HS-27A (cell line): ENCODE measurements around the gene GALNT10.

ENCODE experiments used
- DNase-seq: peaks from one replicate; pipeline ENCODE4 v3.0.0-alpha.2; 2012; ENCODE audit warnings: low read depth, missing footprints

GALNT10 gene

DNA sequence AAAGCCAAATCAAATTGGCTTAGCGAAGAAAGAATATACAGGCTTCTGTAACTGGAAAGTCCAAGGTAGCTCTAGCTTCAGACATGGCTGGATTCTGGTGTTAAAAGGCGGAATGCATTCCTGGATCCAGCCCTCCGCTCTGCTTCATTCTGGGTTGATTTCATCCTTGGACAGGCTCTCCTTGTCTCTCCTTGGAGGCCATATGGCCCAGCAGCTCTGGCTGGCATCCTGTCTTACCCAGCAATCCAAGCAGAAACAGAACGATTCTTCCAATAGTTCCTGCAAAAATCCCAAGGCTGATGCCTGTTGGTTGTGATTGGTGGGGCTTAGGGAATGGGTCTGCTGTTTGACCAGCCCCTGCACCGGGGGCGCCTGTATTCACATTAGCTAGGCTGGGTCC is 218.3 kb downstream of the GALNT10 start:
- DNase-seq, result no peak

DNA sequence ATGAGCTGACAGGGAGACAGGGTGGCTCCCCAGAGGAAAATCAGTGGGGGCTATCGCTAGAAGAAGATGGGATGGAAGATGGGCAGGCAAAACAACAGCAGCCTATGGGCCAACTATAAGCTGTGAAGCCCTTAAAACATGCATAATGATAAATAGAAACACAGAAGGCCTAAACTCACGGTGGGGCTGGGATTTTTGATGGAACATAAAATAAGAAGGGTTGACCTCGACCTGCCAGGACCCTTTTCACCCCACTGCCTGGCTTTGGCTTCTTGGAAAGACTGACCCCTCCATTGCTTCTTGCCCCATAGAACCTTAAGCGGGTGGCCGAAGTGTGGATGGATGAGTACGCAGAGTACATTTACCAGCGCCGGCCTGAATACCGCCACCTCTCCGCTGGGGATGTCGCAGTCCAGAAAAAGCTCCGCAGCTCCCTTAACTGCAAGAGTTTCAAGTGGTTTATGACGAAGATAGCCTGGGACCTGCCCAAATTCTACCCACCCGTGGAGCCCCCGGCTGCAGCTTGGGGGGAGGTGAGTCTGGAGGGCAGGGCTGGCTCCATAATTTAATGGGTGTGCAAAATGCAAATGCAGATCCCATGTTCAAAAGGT is 218.8 kb downstream of the GALNT10 start:
- no peak for DNase-seq

DNA sequence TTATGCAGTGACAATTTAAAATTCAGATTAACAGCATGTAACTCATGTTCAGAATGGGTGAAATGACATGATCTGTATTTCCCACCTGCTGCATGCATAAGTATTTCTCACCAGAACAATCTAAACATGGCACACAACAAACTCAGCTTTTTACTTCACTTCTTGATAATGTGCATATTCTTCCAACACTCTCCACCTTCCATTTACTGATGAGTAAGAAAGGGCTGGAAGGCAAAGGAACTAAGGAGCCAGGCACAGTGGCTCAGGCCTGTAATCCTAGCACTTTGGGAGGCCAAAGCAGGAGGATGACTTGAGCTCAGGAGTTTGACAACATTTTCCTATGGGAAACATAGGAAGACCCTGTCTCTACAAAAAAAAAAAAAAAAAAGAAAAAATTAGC is 219.5 kb downstream of the GALNT10 start:
- DNase-seq, result no peak

DNA sequence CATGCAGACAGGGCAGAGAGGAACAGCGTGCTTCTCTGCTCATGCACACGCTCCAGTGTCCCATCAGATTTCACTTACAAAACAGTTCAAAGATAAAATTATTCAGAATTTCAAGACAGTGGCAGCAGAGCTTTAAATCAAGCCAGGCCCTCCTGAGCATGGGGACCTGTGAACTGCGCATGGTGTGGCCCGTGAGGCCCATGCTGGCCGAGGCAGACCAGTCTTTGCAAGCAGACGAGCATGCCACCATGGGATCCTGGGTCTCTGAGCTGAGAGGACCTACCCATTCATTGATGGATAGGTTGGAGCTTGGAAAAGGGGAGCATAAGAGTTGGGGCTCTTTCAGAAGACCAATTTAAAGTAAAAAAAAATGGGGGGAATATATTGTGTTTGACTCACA is 220.3 kb downstream of the GALNT10 start:
- no peak for DNase-seq

DNA sequence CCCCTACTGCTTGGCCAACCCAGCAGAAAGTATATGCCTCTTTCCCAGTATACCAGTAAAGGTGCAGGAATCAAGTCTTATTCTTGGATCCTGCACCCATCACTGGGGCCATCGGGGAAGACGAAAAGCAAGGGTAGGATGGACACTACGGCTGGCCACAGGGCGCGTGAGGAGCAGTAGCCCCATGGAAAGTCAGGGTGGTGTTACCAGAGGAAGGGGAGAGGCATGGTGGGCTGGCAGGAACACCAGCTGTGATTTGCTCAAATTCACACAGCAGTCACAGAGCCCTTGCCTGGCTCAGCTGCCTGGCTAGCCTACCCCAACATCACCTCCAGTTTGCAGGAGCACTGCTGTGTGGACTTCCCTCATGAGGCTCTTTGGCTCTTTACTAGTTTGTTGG is 220.8 kb downstream of the GALNT10 start:
- no peak for DNase-seq

DNA sequence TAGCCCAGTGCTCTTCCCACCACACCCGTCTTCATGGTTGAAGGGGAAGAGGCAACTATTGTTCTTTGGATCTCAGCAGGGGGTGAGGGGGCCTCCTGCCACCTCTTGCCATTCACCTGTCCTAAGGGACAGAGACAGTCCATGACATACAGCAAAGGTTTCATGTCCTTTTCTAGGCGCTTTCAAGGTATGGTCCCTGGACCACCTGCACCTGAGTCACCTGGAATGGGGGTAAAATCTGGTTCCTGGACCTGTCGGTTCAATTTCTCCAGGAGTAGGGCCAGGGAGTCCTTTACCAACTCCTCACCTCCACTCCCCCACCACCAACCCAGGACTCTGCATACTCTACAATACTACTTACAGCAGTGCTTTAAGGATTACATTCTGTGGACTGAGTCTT is 221.8 kb downstream of the GALNT10 start:
- no peak for DNase-seq

DNA sequence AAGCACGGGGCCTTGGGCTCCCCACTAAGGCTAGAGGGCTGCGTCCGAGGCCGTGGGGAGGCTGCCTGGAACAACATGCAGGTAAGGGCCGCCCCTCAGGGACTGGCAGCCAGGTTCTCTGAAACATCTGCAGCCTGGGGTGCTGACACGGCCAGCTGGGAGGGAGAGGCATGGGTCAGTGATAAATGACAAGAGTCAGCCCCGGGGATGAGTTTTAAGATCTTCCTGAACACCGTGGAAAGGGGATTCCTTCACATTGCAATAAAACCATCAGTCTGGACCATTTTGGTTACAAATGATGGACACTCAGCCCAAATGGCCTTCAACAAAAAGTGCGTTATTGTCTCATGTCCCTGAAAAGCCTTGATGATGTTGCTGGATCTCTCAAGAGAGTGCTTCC is 222.4 kb downstream of the GALNT10 start:
- no peak for DNase-seq

DNA sequence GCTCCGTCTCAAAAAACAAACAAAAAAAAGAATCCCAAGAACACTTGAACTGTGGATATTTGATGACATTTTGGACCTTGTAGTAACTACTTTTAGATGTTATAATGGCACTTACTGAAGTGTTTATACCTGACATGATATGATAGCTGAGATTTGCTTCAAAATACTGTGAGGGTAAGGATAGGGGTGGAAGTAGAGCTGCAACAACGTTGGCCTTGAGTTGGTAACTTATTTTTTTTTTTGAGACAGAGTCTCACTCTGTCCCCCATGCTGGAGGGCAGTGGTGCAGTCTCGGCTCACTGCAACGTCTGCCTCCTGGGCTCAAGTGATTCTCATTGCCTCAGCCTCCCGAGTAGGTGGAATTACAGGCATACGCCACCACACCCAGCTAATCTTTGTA is 224.6 kb downstream of the GALNT10 start:
- DNase-seq, result no peak

DNA sequence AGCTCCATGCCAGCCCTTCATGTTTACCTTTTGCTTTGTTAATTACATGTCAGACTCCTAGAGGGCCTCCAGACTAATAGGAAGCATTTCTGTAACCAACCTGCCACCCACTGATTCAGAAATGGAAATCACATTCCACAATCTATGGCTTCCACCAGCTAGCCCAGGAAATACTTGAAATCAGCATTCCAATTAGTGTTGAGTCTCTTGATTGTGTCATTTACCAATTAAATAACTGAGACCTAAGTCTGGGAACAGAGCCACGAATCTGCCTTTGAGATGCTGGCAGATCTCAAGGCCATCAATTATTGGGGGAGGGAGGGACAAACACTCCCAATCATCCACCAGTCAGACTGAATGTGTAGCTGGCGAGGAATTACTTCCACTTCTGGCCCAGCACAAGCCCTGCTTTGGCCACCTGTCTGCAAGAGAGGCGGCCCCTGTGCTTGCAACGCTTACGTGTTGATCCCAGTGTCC is 227.8 kb downstream of the GALNT10 start:
- DNase-seq, result no peak

DNA sequence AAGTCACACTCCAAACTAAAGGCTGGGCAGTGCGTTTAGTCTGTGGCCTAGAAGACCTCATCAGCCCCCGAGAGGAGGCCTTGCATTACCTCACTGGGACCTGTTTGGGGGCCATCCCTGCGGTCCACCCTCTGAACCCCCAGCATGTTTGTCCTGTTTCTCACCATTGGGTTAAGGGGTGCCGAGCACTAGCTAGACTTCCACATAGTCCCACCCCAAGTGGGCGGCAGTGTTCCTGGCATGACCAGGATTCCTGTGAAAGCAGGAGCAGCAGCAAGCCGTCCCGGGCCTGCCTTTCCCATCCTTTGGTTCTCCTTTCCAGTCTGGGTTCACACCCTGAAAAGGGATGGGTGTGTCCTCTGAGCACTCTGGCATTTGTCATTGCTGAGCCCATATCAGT is 228.7 kb downstream of the GALNT10 start:
- DNase-seq, result no peak

DNA sequence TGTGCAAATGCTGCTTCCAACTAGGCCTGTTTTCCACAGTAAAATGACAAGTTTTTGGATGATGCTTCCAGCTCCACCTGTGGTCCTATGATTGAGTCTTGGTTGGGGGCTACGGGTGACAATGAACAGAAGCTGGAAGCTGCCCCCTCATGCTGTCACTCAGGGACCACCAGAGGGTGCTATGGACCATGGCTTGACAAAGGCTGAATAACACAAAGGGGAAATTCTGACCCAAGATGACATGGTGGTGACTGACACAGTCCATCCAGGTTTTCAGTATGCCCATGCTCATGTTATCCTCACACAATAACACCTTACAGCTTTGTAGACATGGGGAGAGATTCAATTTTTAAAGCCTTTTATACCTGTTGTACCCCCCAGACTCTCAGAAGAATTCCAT is 231.3 kb downstream of the GALNT10 start:
- DNase-seq, result no peak

DNA sequence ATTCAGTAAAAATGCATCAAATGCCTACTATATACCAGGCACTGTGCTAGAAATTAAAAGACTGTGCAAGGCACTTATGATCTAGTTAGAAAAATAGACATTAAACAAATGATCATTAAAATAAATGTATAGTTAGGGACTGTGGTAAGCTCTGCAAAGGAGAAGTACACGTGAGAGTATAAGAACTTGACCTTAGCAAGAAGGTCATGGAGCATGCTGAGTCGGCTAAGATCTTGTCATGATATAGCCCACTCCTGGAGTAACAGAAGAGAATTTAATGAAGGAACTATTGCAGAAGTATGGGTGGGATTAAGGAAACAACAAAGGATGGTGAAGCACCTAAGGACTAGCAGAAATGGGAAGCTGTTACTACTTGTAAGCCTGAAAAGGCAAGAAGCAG is 231.8 kb downstream of the GALNT10 start:
- DNase-seq, result no peak

DNA sequence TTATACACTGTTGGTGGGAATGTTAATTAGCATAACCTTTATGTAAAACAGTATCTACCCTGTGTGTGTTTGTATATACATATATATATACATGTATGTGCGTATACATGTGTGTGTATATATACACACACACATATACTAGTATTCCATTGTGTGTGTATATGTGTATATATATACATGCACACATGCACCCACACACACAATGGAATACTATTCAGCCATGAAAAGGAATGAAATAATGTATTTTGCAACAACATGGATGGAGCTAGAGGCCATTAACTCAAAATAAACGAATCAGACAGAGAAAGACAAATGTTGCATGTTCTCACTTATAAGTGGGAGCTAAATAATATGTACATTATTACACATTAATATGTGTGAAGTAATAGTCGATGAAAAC is 237.7 kb downstream of the GALNT10 start:
- DNase-seq, result no peak

DNA sequence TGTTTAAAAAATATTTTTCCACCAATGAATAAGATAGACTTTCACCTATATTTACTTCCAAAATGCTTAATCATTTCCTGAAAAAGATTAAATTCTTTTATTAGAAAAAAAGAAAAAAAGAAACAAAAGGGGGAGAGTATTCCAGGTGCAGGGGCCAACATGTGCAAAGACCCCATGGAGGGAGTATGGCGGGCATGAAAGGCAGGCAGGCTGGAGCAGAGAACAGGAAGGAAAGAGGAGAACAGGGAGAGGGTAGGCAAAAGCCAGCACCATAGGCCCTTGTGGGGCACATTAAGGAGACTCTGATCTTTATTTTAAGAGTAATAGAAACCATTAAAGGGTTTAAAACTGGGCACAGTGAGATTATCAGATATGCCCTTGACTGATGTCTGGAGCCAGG is 238.8 kb downstream of the GALNT10 start:
- DNase-seq, result no peak

DNA sequence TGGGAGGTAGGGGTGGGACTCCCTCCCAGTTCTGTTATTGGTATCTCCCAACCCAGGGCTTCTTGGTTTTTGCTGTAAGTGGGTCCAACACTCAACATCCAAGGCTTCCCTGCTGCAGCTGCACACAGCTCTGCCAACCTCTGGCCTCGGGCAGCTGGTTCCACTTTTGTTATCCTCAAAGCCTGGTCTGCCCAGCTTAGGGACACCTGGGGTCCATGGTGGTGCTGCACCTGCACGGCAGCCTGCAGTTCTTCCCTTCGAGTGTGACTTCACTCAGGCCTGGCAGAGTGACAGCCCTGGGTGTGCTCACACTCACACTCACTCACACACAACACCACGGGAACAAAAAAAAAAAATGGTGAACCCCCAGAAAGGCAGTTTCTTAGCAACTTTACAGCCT is 239.9 kb downstream of the GALNT10 start:
- no peak for DNase-seq

DNA sequence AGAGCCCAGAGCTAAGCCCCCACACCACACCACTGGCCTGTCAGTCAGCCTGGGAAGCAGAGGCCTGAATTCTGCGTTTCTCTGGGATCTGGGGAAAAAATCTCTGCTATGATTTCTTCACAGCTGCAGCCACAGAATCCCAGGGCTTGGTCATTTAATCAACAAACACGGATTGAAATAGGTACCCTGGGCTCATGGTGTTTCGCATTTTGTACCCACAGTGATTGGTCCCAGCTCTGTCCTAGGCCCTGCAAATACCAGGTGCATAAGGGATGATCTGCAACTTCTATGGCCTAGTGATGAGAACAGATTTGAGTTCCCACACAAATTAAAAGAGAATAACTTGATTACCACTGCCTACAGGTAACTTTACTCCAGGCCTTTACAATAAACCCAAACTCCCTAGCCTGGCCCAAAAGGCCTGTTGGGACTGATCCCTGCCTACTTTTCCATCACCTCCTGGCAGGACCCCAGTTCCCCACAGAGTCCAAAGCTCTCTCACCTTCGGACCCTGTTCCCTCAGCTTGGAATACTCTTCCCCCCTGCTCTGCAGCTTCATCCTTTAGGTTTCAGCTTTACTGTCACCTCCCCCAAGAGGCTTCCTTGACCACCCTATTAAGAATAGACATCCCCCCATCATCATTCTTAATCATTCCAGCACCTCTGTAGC is 240.6 kb downstream of the GALNT10 start:
- DNase-seq, result no peak

DNA sequence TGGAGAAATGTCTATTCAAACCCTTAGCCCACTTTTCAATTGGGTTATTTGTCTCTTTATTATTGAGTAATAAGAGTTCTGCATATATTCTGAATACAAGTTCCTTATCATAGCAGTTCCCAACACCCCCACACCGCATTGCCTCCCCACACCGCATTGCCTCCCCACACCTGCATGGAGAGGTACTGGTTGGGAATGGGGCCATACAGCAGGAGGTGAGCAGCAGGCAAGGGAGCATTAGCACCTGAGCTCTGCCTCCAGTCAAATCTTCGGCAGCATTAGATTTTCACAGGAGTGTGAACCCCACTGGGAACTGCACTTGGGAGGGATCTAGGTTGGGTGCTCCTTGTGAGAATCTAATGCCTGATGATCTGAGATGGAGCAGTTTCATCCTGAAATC is 244.7 kb downstream of the GALNT10 start:
- no peak for DNase-seq

DNA sequence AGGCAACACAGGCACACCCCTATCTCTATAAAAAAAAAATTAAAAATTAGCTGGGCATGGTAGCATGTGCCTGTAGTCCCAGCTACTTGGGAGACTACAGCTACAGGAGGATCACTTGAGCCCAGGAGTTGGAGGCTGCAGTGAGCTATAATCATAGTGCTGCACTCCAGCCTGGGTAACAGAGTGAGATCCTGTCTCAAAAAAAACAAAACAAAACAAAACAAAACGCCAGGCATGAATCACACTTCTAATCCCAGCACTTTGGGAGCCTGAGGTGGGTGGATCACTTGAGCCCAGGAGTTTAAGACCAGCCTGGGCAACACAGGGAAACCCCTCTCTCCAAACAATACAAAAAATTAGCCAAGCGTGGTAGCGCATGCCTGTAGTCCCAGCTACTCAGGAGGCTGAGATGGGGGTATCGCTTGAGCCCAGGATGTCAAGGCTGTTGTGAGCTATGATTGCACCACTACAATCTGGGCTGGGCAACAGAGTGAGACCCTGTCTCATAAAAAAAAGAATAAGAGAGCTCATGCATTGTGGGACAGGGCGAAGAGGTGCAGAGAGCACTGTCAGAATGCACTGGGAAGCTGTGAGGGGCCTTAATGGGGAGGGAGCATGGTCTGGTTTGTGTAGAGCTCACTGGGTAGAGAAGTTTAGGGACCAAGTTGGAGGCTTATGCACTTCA is 246.9 kb downstream of the GALNT10 start:
- DNase-seq, result no peak

DNA sequence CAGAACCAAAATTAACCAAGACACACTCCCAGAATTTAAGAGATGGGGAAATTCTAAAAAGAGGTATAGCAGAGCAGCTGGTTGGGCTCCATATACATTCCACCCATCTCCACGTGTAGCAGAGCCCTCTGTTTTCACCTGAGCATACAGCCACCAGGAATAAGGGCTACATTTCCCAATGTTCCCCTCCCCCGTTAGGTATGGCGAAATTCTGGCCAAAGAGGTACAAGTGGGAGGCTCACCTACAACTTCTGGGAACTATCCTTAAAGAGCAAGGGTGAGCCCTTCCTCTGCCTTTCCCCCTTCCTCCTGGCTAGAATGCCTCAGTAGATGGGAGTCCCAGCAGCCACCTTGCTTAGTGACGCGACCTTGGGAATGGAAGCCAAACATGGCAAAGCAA is 250.0 kb downstream of the GALNT10 start:
- DNase-seq, result no peak

DNA sequence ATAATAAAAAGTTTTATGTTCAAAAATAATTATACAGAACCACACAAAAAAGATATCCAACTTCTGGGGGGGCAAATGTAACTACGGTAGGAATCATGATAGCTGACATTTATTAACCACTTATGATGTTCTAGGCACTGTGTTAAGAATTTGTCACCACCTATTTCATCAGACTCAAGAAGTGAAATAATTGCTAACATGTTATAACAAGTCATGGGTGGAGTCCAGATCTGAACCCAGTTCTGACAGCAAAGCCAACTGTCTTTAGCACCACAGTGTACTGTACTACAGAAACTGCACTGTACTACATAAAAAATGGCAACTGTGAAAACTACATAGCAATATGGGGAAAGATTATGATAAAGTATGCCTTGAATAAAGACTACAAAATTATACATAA is 252.3 kb downstream of the GALNT10 start:
- DNase-seq, result no peak

DNA sequence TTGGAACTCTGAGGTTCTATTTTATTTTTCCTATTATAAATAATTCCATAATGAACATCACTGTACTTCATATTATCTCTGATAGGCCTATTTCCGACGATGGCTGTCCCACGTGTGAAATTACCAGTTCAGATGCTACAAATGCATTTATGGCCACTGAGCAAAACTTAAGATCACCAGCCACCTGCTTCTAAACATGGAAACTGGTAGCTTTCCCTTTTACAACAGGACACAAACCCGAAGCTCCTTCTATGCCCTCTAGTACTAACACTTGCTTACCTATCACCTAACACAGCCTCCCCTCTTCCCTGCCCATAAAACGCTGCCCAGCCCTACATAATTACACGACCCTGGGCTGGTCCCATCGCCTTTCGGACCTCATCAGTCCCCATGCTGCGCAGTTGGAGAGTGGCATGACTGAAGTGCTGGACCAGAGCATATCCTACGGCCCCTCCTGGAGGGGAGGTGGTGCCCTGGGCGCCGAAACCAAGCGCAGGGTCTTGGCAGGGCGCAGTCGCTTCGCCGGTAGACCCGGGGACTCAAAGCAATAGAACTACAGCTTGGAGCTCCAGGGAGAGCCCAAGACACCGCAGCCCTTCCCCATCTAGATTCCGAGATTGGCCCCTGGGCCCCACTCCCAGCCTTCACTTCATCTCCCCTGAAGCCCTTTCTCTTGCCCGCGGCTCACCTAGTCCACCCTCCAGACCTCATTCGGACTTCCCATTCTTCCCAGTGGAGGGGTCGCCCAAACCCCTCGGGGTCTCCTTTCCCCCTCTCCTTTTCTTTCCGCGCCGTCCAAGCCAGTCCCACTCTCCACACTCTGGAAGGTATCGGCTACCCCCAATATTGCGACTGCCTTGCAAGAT is 254.3 kb downstream of the GALNT10 start:
- DNase-seq, result no peak

DNA sequence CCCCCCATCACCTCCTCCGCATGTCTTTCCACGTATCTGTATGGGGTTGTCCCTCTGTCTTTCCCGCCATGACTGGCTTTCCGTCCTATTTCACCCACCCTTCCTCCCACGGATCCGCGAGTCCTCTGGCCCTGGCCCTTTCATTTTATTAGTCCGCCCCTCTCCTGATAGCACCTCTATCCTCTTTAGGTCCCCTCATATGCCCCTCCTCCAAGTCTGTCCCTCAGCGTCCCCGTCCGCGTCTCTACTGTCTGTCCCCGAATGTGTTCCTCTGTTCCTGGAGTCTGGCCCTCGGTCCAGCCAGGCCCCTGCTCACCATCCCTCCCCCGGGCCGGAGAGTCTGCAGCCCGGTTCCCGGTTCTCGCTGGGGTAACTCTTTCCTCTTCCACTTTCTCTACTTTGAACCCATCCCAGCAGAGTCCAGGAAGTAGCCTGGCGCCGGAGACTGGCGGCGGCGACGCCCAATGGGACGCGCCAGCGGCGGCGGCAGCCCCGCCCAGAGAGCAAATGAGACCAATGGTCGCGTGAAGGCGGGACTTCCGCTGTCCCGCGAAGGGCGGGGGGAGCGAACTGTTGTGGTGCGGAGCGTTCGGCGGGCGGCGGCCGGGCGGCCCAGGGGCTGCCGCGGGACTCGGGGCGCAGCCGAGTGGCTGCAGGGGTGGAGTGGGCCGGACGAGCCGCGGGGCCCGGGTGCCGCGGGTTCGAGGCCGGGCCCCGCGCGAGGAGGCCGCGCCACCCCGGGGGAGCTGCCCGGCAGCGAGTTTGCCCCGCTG is 255.1 kb downstream of the GALNT10 start, which contains the start of gene SAP30L:
SAP30L (plus strand) TSS at position 576 of the 773 bp plus-strand sequence. CDS start 608 bp downstream, outside the sequence.
- DNase-seq, result peak; percentile 55
